WTC11 (cell line): Measurements from ENCODE around the gene TIAL1.

Experiments used
- ATF1 ChIP-seq: sonication (generic); formaldehyde crosslinking; IDR thresholded peaks from 2 replicates; pipeline ENCODE4 v1.8.1; 2023; ENCODE audit warnings: mild to moderate bottlenecking, moderate library complexity, missing genetic modification reagents
- ATF3 ChIP-seq: sonication (generic); formaldehyde crosslinking; conservative IDR thresholded peaks from 2 replicates; pipeline ENCODE4 v1.8.1; 2022; ENCODE audit warnings: mild to moderate bottlenecking, missing genetic modification reagents
- CBFB ChIP-seq: sonication (generic); formaldehyde crosslinking; IDR thresholded peaks from 2 replicates; pipeline ENCODE4 v1.8.1; 2022; ENCODE audit warnings: mild to moderate bottlenecking, low read depth, missing genetic modification reagents
- CTCF ChIP-seq: fragments of 200-600 bp; IDR thresholded peaks from 2 replicates; pipeline ENCODE4 v1.8.0; 2022; ENCODE audit warnings: antibody characterized with exemption
- ESRRA ChIP-seq: sonication (generic); formaldehyde crosslinking; IDR thresholded peaks from 2 replicates; pipeline ENCODE4 v1.8.1; 2022; ENCODE audit warnings: mild to moderate bottlenecking, missing genetic modification reagents, borderline replicate concordance
- FOXP4 ChIP-seq: sonication (generic); formaldehyde crosslinking; IDR thresholded peaks from 2 replicates; pipeline ENCODE4 v1.8.0; 2022; ENCODE audit warnings: mild to moderate bottlenecking, missing genetic modification reagents
- JUN ChIP-seq: sonication (generic); formaldehyde crosslinking; IDR thresholded peaks from 2 replicates; pipeline ENCODE4 v1.8.0; 2023; ENCODE audit warnings: mild to moderate bottlenecking, missing genetic modification reagents
- KAT7 ChIP-seq: sonication (generic); formaldehyde crosslinking; IDR thresholded peaks from 2 replicates; pipeline ENCODE4 v1.8.1; 2023; ENCODE audit warnings: missing genetic modification reagents, mild to moderate bottlenecking, borderline replicate concordance
- MYBL2 ChIP-seq: sonication (generic); formaldehyde crosslinking; IDR thresholded peaks from 2 replicates; pipeline ENCODE4 v1.8.1; 2023; ENCODE audit warnings: mild to moderate bottlenecking, moderate library complexity, missing genetic modification reagents
- ZNF121 ChIP-seq: sonication (generic); formaldehyde crosslinking; IDR thresholded peaks from 2 replicates; pipeline ENCODE4 v1.8.0; 2023; ENCODE audit warnings: missing genetic modification reagents
- ZNF671 ChIP-seq: fragments of 250-450 bp; sonication (Bioruptor Pico); IDR thresholded peaks from 2 replicates; pipeline ENCODE4 v1.8.0; 2021; ENCODE audit warnings: mild to moderate bottlenecking

- TF ChIP-seq ATF3 (CRISPR knock-in tag): no peak
- no peak for TF ChIP-seq CTCF
- TF ChIP-seq JUN (CRISPR knock-in tag): no peak
- no peak for TF ChIP-seq KAT7
- TF ChIP-seq CBFB: no peak
- no peak for TF ChIP-seq ZNF121 (CRISPR knock-in tag)
- TF ChIP-seq FOXP4 (CRISPR knock-in tag): no peak
- TF ChIP-seq MYBL2 (CRISPR knock-in tag): no peak
- no peak for TF ChIP-seq ATF1 (CRISPR knock-in tag)
- no peak for TF ChIP-seq ZNF671 (CRISPR knock-in tag)
- TF ChIP-seq ESRRA (CRISPR knock-in tag): no peak
These were observed 40.9 kb upstream of the TIAL1 start for GRCh38 chr10:119637631-119638030.
